H9 (cell line): ENCODE data around the gene STAT3. TPM values are rescaled to one million over a fixed set of nuclear protein-coding genes. Genes with fewer than 3 reads are reported as not detected.

Experiments
- DNase-seq: peaks from one replicate; pipeline ENCODE4 v3.0.0-alpha.2; 2017
- H2AFZ ChIP-seq: one replicate; pipeline ENCODE4 v1.6.1; 2013; ENCODE audit warnings: mild to moderate bottlenecking, low read length, control low read depth, moderate library complexity
- H2AK5ac ChIP-seq: 2 replicates; pipeline ENCODE4 v1.6.1; 2013; ENCODE audit warnings: low read length, control low read depth, mixed read lengths; ENCODE audit not compliant: insufficient read length
- H2BK120ac ChIP-seq: one replicate; pipeline ENCODE4 v1.6.1; 2013; ENCODE audit warnings: low read depth, mild to moderate bottlenecking, low read length, control low read depth, inconsistent platforms; ENCODE audit not compliant: poor library complexity, severe bottlenecking
- H2BK12ac ChIP-seq: 2 replicates; pipeline ENCODE4 v1.6.1; 2013; ENCODE audit warnings: low read length, control low read depth, mixed read lengths, low read depth; ENCODE audit not compliant: insufficient read length
- H2BK15ac ChIP-seq: 2 replicates; pipeline ENCODE4 v1.6.1; 2013; ENCODE audit warnings: low read depth, low read length, control low read depth
- H2BK20ac ChIP-seq: one replicate; pipeline ENCODE4 v1.6.1; 2013; ENCODE audit warnings: low read depth, mild to moderate bottlenecking, low read length, control low read depth, inconsistent platforms; ENCODE audit not compliant: poor library complexity, severe bottlenecking
- H2BK5ac ChIP-seq: 2 replicates; pipeline ENCODE4 v1.6.1; 2013; ENCODE audit warnings: low read length, control low read depth, mixed read lengths; ENCODE audit not compliant: insufficient read length
- H3K14ac ChIP-seq: 2 replicates; pipeline ENCODE4 v1.6.1; 2013; ENCODE audit warnings: low read length, control low read depth; ENCODE audit not compliant: insufficient read depth
- H3K18ac ChIP-seq: 2 replicates; pipeline ENCODE4 v1.6.1; 2013; ENCODE audit warnings: low read depth, mild to moderate bottlenecking, mixed read lengths, low read length, control low read depth; ENCODE audit not compliant: insufficient read length
- H3K23ac ChIP-seq: 2 replicates; pipeline ENCODE4 v1.6.1; 2013; ENCODE audit warnings: low read length, control low read depth, mixed read lengths, low read depth; ENCODE audit not compliant: insufficient read length
- H3K23me2 ChIP-seq: 2 replicates; pipeline ENCODE4 v1.6.1; 2013; ENCODE audit warnings: low read depth, mild to moderate bottlenecking, mixed read lengths, low read length, control low read depth; ENCODE audit not compliant: insufficient read length, poor library complexity, severe bottlenecking
- H3K27ac ChIP-seq: 2 replicates; pipeline ENCODE4 v1.5.1; 2013; ENCODE audit warnings: low read length, control low read depth, mixed read lengths, low read depth; ENCODE audit not compliant: insufficient read length
- H3K27me3 ChIP-seq: 2 replicates; pipeline ENCODE4 v1.6.1; 2013; ENCODE audit warnings: low read length, control low read depth, inconsistent platforms; ENCODE audit not compliant: insufficient read depth
- H3K4ac ChIP-seq: 2 replicates; pipeline ENCODE4 v1.6.1; 2013; ENCODE audit warnings: low read depth, mild to moderate bottlenecking, control low read depth, inconsistent platforms, low read length, moderate library complexity
- H3K4me1 ChIP-seq: 2 replicates; pipeline ENCODE4 v1.6.1; 2013; ENCODE audit warnings: low read length, control low read depth, inconsistent platforms; ENCODE audit not compliant: insufficient read depth
- H3K4me2 ChIP-seq: 2 replicates; pipeline ENCODE4 v1.6.1; 2013; ENCODE audit warnings: low read length, control low read depth, mixed read lengths; ENCODE audit not compliant: insufficient read length, insufficient read depth
- H3K56ac ChIP-seq: 2 replicates; pipeline ENCODE4 v1.6.1; 2013; ENCODE audit warnings: low read depth, mild to moderate bottlenecking, mixed read lengths, low read length, control low read depth; ENCODE audit not compliant: insufficient read length
- H3K79me1 ChIP-seq: 2 replicates; pipeline ENCODE4 v1.6.1; 2013; ENCODE audit warnings: low read depth, mild to moderate bottlenecking, moderate library complexity, low read length, control low read depth, inconsistent platforms; ENCODE audit not compliant: insufficient read depth, poor library complexity, severe bottlenecking
- H3K79me2 ChIP-seq: 2 replicates; pipeline ENCODE4 v1.6.1; 2013; ENCODE audit warnings: low read length, control low read depth, inconsistent platforms; ENCODE audit not compliant: insufficient read depth
- H3K9ac ChIP-seq: 2 replicates; pipeline ENCODE4 v1.6.1; 2013; ENCODE audit warnings: low read length, control low read depth, mixed read lengths; ENCODE audit not compliant: insufficient read length; ENCODE audit errors: extremely low read depth
- H3K9me3 ChIP-seq: one replicate; pipeline ENCODE4 v1.6.1; 2013; ENCODE audit warnings: low read depth, low read length, inconsistent platforms; ENCODE audit not compliant: control insufficient read depth
- H3T11ph ChIP-seq: one replicate; pipeline ENCODE4 v1.6.1; 2013; ENCODE audit warnings: mild to moderate bottlenecking, low read length, control low read depth, inconsistent platforms
- H4K20me1 ChIP-seq: one replicate; pipeline ENCODE4 v1.6.1; 2013; ENCODE audit not compliant: control insufficient read depth, insufficient read length, insufficient read depth
- H4K5ac ChIP-seq: 2 replicates; pipeline ENCODE4 v1.6.1; 2013; ENCODE audit warnings: low read depth, mild to moderate bottlenecking, mixed read lengths, low read length, control low read depth; ENCODE audit not compliant: insufficient read length
- H4K8ac ChIP-seq: replicated peaks from 2 replicates; pipeline ENCODE4 v1.6.1; 2013; ENCODE audit warnings: low read length, control low read depth, mixed read lengths, low read depth; ENCODE audit not compliant: insufficient read length
- H4K91ac ChIP-seq: 2 replicates; pipeline ENCODE4 v1.6.1; 2013; ENCODE audit warnings: low read depth, mild to moderate bottlenecking, moderate library complexity, mixed read lengths, low read length, control low read depth; ENCODE audit not compliant: insufficient read length
- H3K27ac Mint-ChIP-seq, 3 experiments: 2 replicates in 2 of 3; 3 replicates in 1 of 3; pipeline ENCODE4 v1.8.0; 2020 to 2021; ENCODE audit warnings: mixed read lengths in 3 of 3, mild to moderate bottlenecking in 1 of 3, moderate library complexity in 1 of 3
- H3K27me3 Mint-ChIP-seq: 2 replicates; pipeline ENCODE4 v1.8.0; 2021; ENCODE audit warnings: low read depth, mild to moderate bottlenecking, moderate library complexity, mixed read lengths
- H3K36me3 Mint-ChIP-seq, 3 experiments: 2 replicates in 2 of 3; 3 replicates in 1 of 3; pipeline ENCODE4 v1.8.0; 2020 to 2021; ENCODE audit warnings: low read depth in 3 of 3, mixed read lengths in 3 of 3; ENCODE audit not compliant: insufficient read depth in 1 of 3
- H3K4me1 Mint-ChIP-seq, 2 experiments: 2 replicates each; pipeline ENCODE4 v1.8.0; 2020; ENCODE audit warnings: mixed read lengths in 2 of 2
- H3K4me3 Mint-ChIP-seq, 2 experiments: 2 replicates in 1 of 2; 3 replicates in 1 of 2; pipeline ENCODE4 v1.8.0; 2020 to 2021; ENCODE audit warnings: mild to moderate bottlenecking in 2 of 2, mixed read lengths in 2 of 2, moderate library complexity in 1 of 2
- H3K9me3 Mint-ChIP-seq, 2 experiments: 2 replicates in 1 of 2; 3 replicates in 1 of 2; pipeline ENCODE4 v1.8.0; 2020; ENCODE audit warnings: mild to moderate bottlenecking in 2 of 2, mixed read lengths in 2 of 2, moderate library complexity in 1 of 2
- CTCF ChIP-seq: fragments of 200-600 bp; sonication (generic); conservative IDR thresholded peaks from 3 replicates; pipeline ENCODE4 v1.8.0; 2021; ENCODE audit warnings: antibody characterized with exemption, mild to moderate bottlenecking
- WGBS: extraction: QIAGEN DNeasy Blood & Tissue Kit; methylation state at CpG from one replicate; pipeline ENCODE4 v1.1.7; 2013; ENCODE audit warnings: missing lambda C conversion rate, low lambda C conversion rate, mixed read lengths; ENCODE audit not compliant: insufficient read length; ENCODE audit errors: extremely low coverage; 5-methylcytosine and 5-hydroxymethylcytosine counted together
- total RNA-seq: library from RNA; stranded (reverse); gene quantifications from 2 replicates; pipeline ENCODE4 v1.2.1, GENCODE V29; 2021

STAT3 gene
- total RNA-seq, 1 experiment from 2014 or later = 83.2 TPM

GRCh38 chr17:42380935-42381334 lies 7.3 kb downstream of the STAT3 start:
- H4K91ac ChIP-seq = no peak overlapping the region
- H3K4ac ChIP-seq = no peak overlapping the region
- no peak overlapping the region for H4K8ac ChIP-seq
- TF ChIP-seq CTCF = no peak
- H3K79me1 ChIP-seq = peaks cover 2% of the 10 kb centered on the region
- no peak overlapping the region for H2BK15ac ChIP-seq
- no peaks in the 10 kb centered on the region for H3K27me3 Mint-ChIP-seq
- H2AFZ ChIP-seq = no peak overlapping the region
- no peak overlapping the region for H3K23ac ChIP-seq
- H3K23me2 ChIP-seq = no peaks in the 10 kb centered on the region
- H3K9me3 Mint-ChIP-seq = no peaks in the 10 kb centered on the region
- no peak overlapping the region for H2BK20ac ChIP-seq
- peak overlapping the region in 1 of 3 experiments; percentile 81; a peak in 2 of 7 replicates for H3K27ac Mint-ChIP-seq
- H3K9me3 ChIP-seq = no peaks in the 10 kb centered on the region
- H2BK5ac ChIP-seq = no peak overlapping the region
- H4K20me1 ChIP-seq = no peaks in the 10 kb centered on the region
- peaks cover 2 to 18% (median 16%) of the 10 kb centered on the region in 3 experiments; a peak in 5 of 7 replicates for H3K36me3 Mint-ChIP-seq
- H3T11ph ChIP-seq = no peak overlapping the region
- H2BK120ac ChIP-seq = no peak overlapping the region
- peaks cover 5% of the 10 kb centered on the region for H3K4me1 ChIP-seq
- no peak overlapping the region for H2BK12ac ChIP-seq
- H4K5ac ChIP-seq = no peak overlapping the region
- no peak overlapping the region for H3K14ac ChIP-seq
- H3K79me2 ChIP-seq = peaks cover 32% of the 10 kb centered on the region
- no peak overlapping the region for H3K4me2 ChIP-seq
- no peak overlapping the region for H3K27ac ChIP-seq
- no peak for DNase-seq
- H3K56ac ChIP-seq = no peak overlapping the region
- H2AK5ac ChIP-seq = no peak overlapping the region
- no peak overlapping the region for H3K9ac ChIP-seq
- H3K4me3 Mint-ChIP-seq = no peak overlapping the region
- H3K18ac ChIP-seq = no peak overlapping the region
- WGBS = no CpG with 5 or more reads among the region's 3 CpGs
- no peaks in the 10 kb centered on the region for H3K27me3 ChIP-seq
- peaks cover 33 to 38% of the 10 kb centered on the region in 2 experiments for H3K4me1 Mint-ChIP-seq
